Immature natural killer cell (primary cell): ENCODE data around the gene REEP6. TPM values are rescaled to one million over a fixed set of nuclear protein-coding genes. Genes with fewer than 3 reads are reported as not detected.

Experiments used
- DNase-seq, 3 donors: peaks; one replicate each; pipeline ENCODE4 v3.0.0; 2022; ENCODE audit warnings: mixed read lengths in 1 of 3
- H3K27ac Mint-ChIP-seq, 6 donors: one replicate each; pipeline ENCODE4 v1.8.0; 2020; ENCODE audit warnings: mixed read lengths in 6 of 6, mild to moderate bottlenecking in 5 of 6, inconsistent platforms in 4 of 6, moderate library complexity in 3 of 6
- H3K27me3 Mint-ChIP-seq, 3 donors: one replicate each; pipeline ENCODE4 v1.8.0; 2020 to 2021; ENCODE audit warnings: low read depth in 3 of 3, mild to moderate bottlenecking in 3 of 3, mixed read lengths in 3 of 3, moderate library complexity in 3 of 3, inconsistent platforms in 1 of 3
- H3K36me3 Mint-ChIP-seq, 3 donors: one replicate each; pipeline ENCODE4 v1.8.0; 2020; ENCODE audit warnings: mixed read lengths in 3 of 3, inconsistent platforms in 2 of 3, mild to moderate bottlenecking in 2 of 3
- H3K4me1 Mint-ChIP-seq, 2 donors: one replicate each; pipeline ENCODE4 v1.8.0; 2020; ENCODE audit warnings: inconsistent platforms in 2 of 2, mild to moderate bottlenecking in 2 of 2, mixed read lengths in 2 of 2, moderate library complexity in 1 of 2
- H3K4me3 Mint-ChIP-seq, 5 donors: one replicate each; pipeline ENCODE4 v1.8.0; 2020; ENCODE audit warnings: mild to moderate bottlenecking in 5 of 5, mixed read lengths in 5 of 5, inconsistent platforms in 3 of 5, moderate library complexity in 3 of 5
- H3K9me3 Mint-ChIP-seq, 6 donors: one replicate each; pipeline ENCODE4 v1.8.0; 2020; ENCODE audit warnings: mild to moderate bottlenecking in 6 of 6, mixed read lengths in 6 of 6, inconsistent platforms in 4 of 6, moderate library complexity in 3 of 6
- polyA plus RNA-seq, 3 donors: library from polyadenylated mRNA; unstranded; fragments of 300-500 nt; fragmentation: Illumina TruSeq; gene quantifications; one replicate each; pipeline ENCODE4 v1.2.3, GENCODE V29; 2021

REEP6 gene
- polyA plus RNA-seq, 3 donors from 2014 or later, result 4.0 to 7.1 (median 6.4) TPM

DNA sequence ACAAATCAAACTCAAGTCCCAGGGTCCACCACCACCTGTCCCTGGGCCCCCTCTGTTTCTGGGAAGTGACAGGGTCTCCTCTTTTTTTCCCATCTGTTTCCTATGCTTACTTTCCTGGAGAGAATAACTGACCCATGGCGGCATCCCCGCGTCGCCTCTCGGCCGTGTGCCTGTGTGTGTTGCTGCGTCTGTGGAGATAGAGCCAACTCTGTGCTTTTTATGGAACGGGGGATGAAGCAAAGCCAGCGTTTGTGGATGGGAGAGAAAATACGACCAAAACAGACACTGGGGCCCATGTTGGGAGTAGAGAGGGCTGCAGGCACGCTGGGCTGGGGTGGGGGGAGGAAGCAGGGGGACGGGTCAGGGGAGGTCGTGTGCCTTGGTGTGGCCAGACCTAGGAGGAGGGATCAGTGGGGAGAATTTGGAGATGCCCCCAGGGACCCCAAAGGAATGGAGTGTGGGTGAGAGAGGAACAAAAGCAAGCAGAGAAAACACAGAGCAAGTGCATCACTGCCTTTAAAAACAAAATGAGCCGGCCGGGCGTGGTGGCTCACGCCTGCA lies 49.5 kb downstream of the REEP6 start:
- H3K27me3 Mint-ChIP-seq, result peaks cover 2 to 4% (median 3%) of the 10 kb centered on the region in 3 donors
- no peak overlapping the region for H3K4me3 Mint-ChIP-seq
- no peak for DNase-seq
- no peak overlapping the region for H3K27ac Mint-ChIP-seq
- H3K4me1 Mint-ChIP-seq, result no peaks in the 10 kb centered on the region
- H3K36me3 Mint-ChIP-seq, result no peaks in the 10 kb centered on the region
- H3K9me3 Mint-ChIP-seq, result no peaks in the 10 kb centered on the region

Other genes starting within 250 kb of the REEP6 start
- gene ATP5F1D, start 249.4 kb upstream of the REEP6 start, polyA plus RNA-seq, result 100 to 1,000 TPM; 145 to 310 (median 303) TPM
- 10 to 100 TPM in 2 of 3 donors, 1 to 10 TPM in 1; 4.9 to 16.0 (median 10.8) TPM for gene MIDN, start 242.6 kb upstream of the REEP6 start, polyA plus RNA-seq
- 100 to 1,000 TPM; 146 to 246 (median 197) TPM for gene CIRBP, start 221.8 kb upstream of the REEP6 start, polyA plus RNA-seq
- 10 to 100 TPM; 50.5 to 98.4 (median 86.9) TPM for gene FAM174C, start 215.7 kb upstream of the REEP6 start, polyA plus RNA-seq
- gene EFNA2, start 205.3 kb upstream of the REEP6 start, polyA plus RNA-seq, result not detected
- 100 to 1,000 TPM; 209 to 227 (median 213) TPM for gene NDUFS7, start 107.3 kb upstream of the REEP6 start, polyA plus RNA-seq
- 10 to 100 TPM in 2 of 3 donors, 1 to 10 TPM in 1; 7.9 to 16.5 (median 10.5) TPM for gene GAMT, start 89.6 kb upstream of the REEP6 start, polyA plus RNA-seq
- gene DAZAP1, start 83.6 kb upstream of the REEP6 start, polyA plus RNA-seq, result 10 to 100 TPM in 1 of 3 donors, 1 to 10 TPM in 2; 4.3 to 10.3 (median 8.0) TPM
- gene RPS15, start 52.8 kb upstream of the REEP6 start, polyA plus RNA-seq, result 1,000 to 10,000 TPM; 1,383 to 2,244 (median 1,622) TPM
- under 1 TPM in 1 of 3 donors, not detected in 2; 0.06 TPM for gene APC2, start 41.1 kb upstream of the REEP6 start, polyA plus RNA-seq
- 10 to 100 TPM; 57.4 to 61.6 (median 61.2) TPM for gene C19orf25, start 12.0 kb upstream of the REEP6 start, polyA plus RNA-seq
- under 1 TPM in 2 of 3 donors, not detected in 1; 0.25 to 0.33 TPM for gene PCSK4, start 831 bp upstream of the REEP6 start, polyA plus RNA-seq
- under 1 TPM in 1 of 3 donors, not detected in 2; 0.43 TPM for gene ADAMTSL5, start 21.8 kb downstream of the REEP6 start, polyA plus RNA-seq
- not detected for gene PLK5, start 32.9 kb downstream of the REEP6 start, polyA plus RNA-seq
- gene MEX3D, start 77.1 kb downstream of the REEP6 start, polyA plus RNA-seq, result under 1 TPM in 1 of 3 donors, not detected in 2; 0.21 TPM
- 10 to 100 TPM in 1 of 3 donors, 1 to 10 TPM in 2; 4.8 to 13.8 (median 6.9) TPM for gene MBD3, start 101.7 kb downstream of the REEP6 start, polyA plus RNA-seq
- gene UQCR11, start 114.3 kb downstream of the REEP6 start, polyA plus RNA-seq, result 1,000 to 10,000 TPM in 1 of 3 donors, 100 to 1,000 TPM in 2; 572 to 1,041 (median 633) TPM
- gene TCF3, start 161.4 kb downstream of the REEP6 start, polyA plus RNA-seq, result 1 to 10 TPM; 1.9 to 6.3 (median 6.0) TPM